ENCODE measurements around the gene CDH4.

- TF ChIP-seq CTCF (IDR thresholded peaks at IDR 0.05) (no peak), POLR2A (IDR thresholded peaks at IDR 0.05) (no peak), EP300 (IDR thresholded peaks at IDR 0.05) (no peak), POLR2AphosphoS5 (IDR thresholded peaks at IDR 0.05) (no peak)
Measured at GRCh38 chr20:61837200-61837599, 585.1 kb downstream of the CDH4 start.
